Naive thymus-derived CD4-positive, alpha-beta T cell (primary cell): ENCODE results near the gene CPN1. TPM values are rescaled to one million over a fixed set of nuclear protein-coding genes. Genes with fewer than 3 reads are reported as not detected.
A peak's percentile ranks its signal among the peaks of the same experiment; 100 is the strongest.

ENCODE experiments used
- ATAC-seq: fragments of 150-1000 bp; cut with Tn5 transposase; 2 replicates; pipeline ENCODE4 v1.10.0; 2021; ENCODE audit warnings: mild to moderate bottlenecking, moderate library complexity
- CTCF ChIA-PET: fragments of 350-600 bp; sonication (Branson Sonifier 250); formaldehyde crosslinking; loops from one replicate; lab custom pipeline; 2021; ENCODE audit warnings: antibody characterized with exemption; lab: Charles Lee
- POLR2A ChIA-PET: fragments of 350-600 bp; sonication (Branson Sonifier 250); formaldehyde crosslinking; loops from one replicate; lab custom pipeline; 2021; ENCODE audit warnings: antibody characterized with exemption, inconsistent platforms; lab: Charles Lee
- DNase-seq, 9 donors: peaks; one replicate each; pipeline versions ENCODE4 v3.0.0 to v3.0.0-alpha.2; 2020 to 2022; ENCODE audit warnings: mixed read lengths in 1 of 9
- H3K27ac ChIP-seq: one replicate; pipeline ENCODE4 v1.7.0; 2013; ENCODE audit warnings: mild to moderate bottlenecking, low read depth, low read length, moderate library complexity
- H3K27me3 ChIP-seq, 2 donors: one replicate each; pipeline ENCODE4 v1.7.0; 2013; ENCODE audit warnings: low read length in 2 of 2, mild to moderate bottlenecking in 2 of 2, moderate library complexity in 2 of 2; ENCODE audit not compliant: control insufficient read depth in 2 of 2, insufficient read depth in 2 of 2
- H3K36me3 ChIP-seq, 3 experiments: 1 replicate in 2 of 3; 2 replicates in 1 of 3; pipeline ENCODE4 v1.7.0; 2013; ENCODE audit warnings: low read length in 3 of 3, mild to moderate bottlenecking in 3 of 3, moderate library complexity in 1 of 3; ENCODE audit not compliant: insufficient read depth in 3 of 3, control insufficient read depth in 2 of 3
- H3K4me1 ChIP-seq, 2 donors: one replicate each; pipeline ENCODE4 v1.7.0; 2013; ENCODE audit warnings: low read length in 2 of 2, mild to moderate bottlenecking in 2 of 2, moderate library complexity in 1 of 2; ENCODE audit not compliant: control insufficient read depth in 2 of 2, insufficient read depth in 2 of 2
- H3K4me3 ChIP-seq: 2 replicates; pipeline ENCODE4 v1.7.0; 2013; ENCODE audit warnings: mild to moderate bottlenecking, low read length
- H3K9me3 ChIP-seq, 3 experiments: 1 replicate in 2 of 3; 2 replicates in 1 of 3; pipeline ENCODE4 v1.7.0; 2013; ENCODE audit warnings: low read length in 3 of 3; ENCODE audit not compliant: control insufficient read depth in 2 of 3
- H3K27ac Mint-ChIP-seq, 9 donors: one replicate each; pipeline ENCODE4 v1.8.0; 2020 to 2022; ENCODE audit warnings: mixed read lengths in 9 of 9, mild to moderate bottlenecking in 8 of 9, moderate library complexity in 5 of 9, inconsistent platforms in 2 of 9
- H3K27me3 Mint-ChIP-seq, 5 donors: one replicate each; pipeline ENCODE4 v1.8.0; 2021 to 2022; ENCODE audit warnings: mixed read lengths in 5 of 5, mild to moderate bottlenecking in 1 of 5
- H3K36me3 Mint-ChIP-seq, 5 donors: one replicate each; pipeline ENCODE4 v1.8.0; 2020 to 2022; ENCODE audit warnings: mixed read lengths in 5 of 5, mild to moderate bottlenecking in 3 of 5, inconsistent platforms in 1 of 5
- H3K4me1 Mint-ChIP-seq, 7 donors: one replicate each; pipeline ENCODE4 v1.8.0; 2020 to 2022; ENCODE audit warnings: mixed read lengths in 7 of 7, mild to moderate bottlenecking in 3 of 7, inconsistent platforms in 1 of 7
- H3K4me3 Mint-ChIP-seq, 10 donors: one replicate each; pipeline ENCODE4 v1.8.0; 2020 to 2022; ENCODE audit warnings: mild to moderate bottlenecking in 10 of 10, mixed read lengths in 10 of 10, moderate library complexity in 6 of 10, inconsistent platforms in 2 of 10
- H3K9me3 Mint-ChIP-seq, 11 donors: one replicate each; pipeline ENCODE4 v1.8.0; 2020 to 2022; ENCODE audit warnings: mixed read lengths in 11 of 11, mild to moderate bottlenecking in 4 of 11, inconsistent platforms in 1 of 11, moderate library complexity in 1 of 11
- intact Hi-C, 2 donors: fragments of 100-400 bp; cut with micrococcal nuclease; formaldehyde crosslinking; loops; one replicate each; pipeline ENCODE4 v1.15.1; 2023
- polyA plus RNA-seq, 2 donors: library from polyadenylated mRNA; unstranded; fragments of 300-500 nt; fragmentation: Illumina TruSeq; gene quantifications; one replicate each; pipeline ENCODE4 v1.2.3, GENCODE V29; 2021
- total RNA-seq, 6 experiments: library from RNA in 5 of 6; stranded (reverse) in 5 of 6; gene quantifications; 1 replicate in 5 of 6; 2 replicates in 1 of 6; pipeline ENCODE4 v1.2.3 and lab custom pipeline; 2021 to 2026

The CPN1 gene
- total and polyA plus RNA-seq, 7 experiments from 2014 or later: not detected

GRCh38 chr10:99999319-100000108 is 82.2 kb downstream of the CPN1 start:
- no peaks in the 10 kb centered on the region for H3K9me3 Mint-ChIP-seq
- H3K4me3 Mint-ChIP-seq: no peak overlapping the region
- POLR2A ChIA-PET: interaction anchor here (0.6 to 0.7 kb wide), 2 partner anchors 32 to 248 kb away, joined by 3 read pairs; no protein-coding TSS in a partner anchor
- H3K27ac Mint-ChIP-seq: no peak overlapping the region
- no peaks in the 10 kb centered on the region for H3K27me3 Mint-ChIP-seq
- H3K27ac ChIP-seq: no peak overlapping the region
- intact Hi-C loops: loop anchor here in 1 of 2 donors (10.0 kb wide), 1 partner anchor 375 kb away; the partner anchor contains the start of gene SLC25A28
- DNase-seq (no peak), ATAC-seq (no peak)
- CTCF ChIA-PET: interaction anchor here (0.6 to 1.1 kb wide), 2 partner anchors 8 to 49 kb away, joined by 3 read pairs; no protein-coding TSS in a partner anchor
- H3K36me3 Mint-ChIP-seq: peaks cover 0 to 18% (median 4%) of the 10 kb centered on the region in 5 donors
- no peaks in the 10 kb centered on the region for H3K36me3 ChIP-seq
- H3K4me3 ChIP-seq: no peak overlapping the region
- no peaks in the 10 kb centered on the region for H3K27me3 ChIP-seq
- H3K4me1 ChIP-seq: no peaks in the 10 kb centered on the region
- no peaks in the 10 kb centered on the region for H3K9me3 ChIP-seq
- peaks cover 9 to 19% (median 10%) of the 10 kb centered on the region in 7 donors for H3K4me1 Mint-ChIP-seq

- no peaks in the 10 kb centered on the region for H3K9me3 Mint-ChIP-seq
- DNase-seq (no peak), ATAC-seq (no peak)
- H3K36me3 Mint-ChIP-seq: peaks cover 0 to 18% (median 4%) of the 10 kb centered on the region in 5 donors
- H3K4me1 Mint-ChIP-seq: peaks cover 14 to 25% (median 16%) of the 10 kb centered on the region in 7 donors
- H3K27ac ChIP-seq: no peak overlapping the region
- no peak overlapping the region for H3K4me3 Mint-ChIP-seq
- H3K4me1 ChIP-seq: no peaks in the 10 kb centered on the region
- H3K9me3 ChIP-seq: no peaks in the 10 kb centered on the region
- H3K27me3 ChIP-seq: no peaks in the 10 kb centered on the region
- ChIA-PET CTCF (no interaction called here), POLR2A (interaction anchor here (0.6 kb wide), 1 partner anchor 32 kb away, joined by 3 read pairs; no protein-coding TSS in a partner anchor)
- no peak overlapping the region for H3K27ac Mint-ChIP-seq
- no peaks in the 10 kb centered on the region for H3K36me3 ChIP-seq
- no peak overlapping the region for H3K4me3 ChIP-seq
- no peaks in the 10 kb centered on the region for H3K27me3 Mint-ChIP-seq
- intact Hi-C loops: no loop called here
Observed at GRCh38 chr10:99998889-99999288, 82.8 kb downstream of the CPN1 start.

- intact Hi-C loops: no loop called here
- Histone ChIP-seq H3K36me3 (no peaks in the 10 kb centered on the region), H3K27me3 (no peaks in the 10 kb centered on the region), H3K4me3 (no peak overlapping the region), H3K9me3 (no peaks in the 10 kb centered on the region), H3K4me1 (no peaks in the 10 kb centered on the region), H3K27ac (no peak overlapping the region)
- peak overlapping the region in 1 of 9 donors; percentile 2 for H3K27ac Mint-ChIP-seq
- POLR2A ChIA-PET: no interaction called here
- H3K27me3 Mint-ChIP-seq: no peaks in the 10 kb centered on the region
- no peak for DNase-seq
- no peak overlapping the region for H3K4me3 Mint-ChIP-seq
- no peak for ATAC-seq
- H3K36me3 Mint-ChIP-seq: peaks cover 0 to 11% (median 4%) of the 10 kb centered on the region in 5 donors
- CTCF ChIA-PET: interaction anchor here (1.7 kb wide), 1 partner anchor 13 kb away, joined by 3 read pairs; the partner anchor contains the start of gene DNMBP
- no peaks in the 10 kb centered on the region for H3K9me3 Mint-ChIP-seq
- H3K4me1 Mint-ChIP-seq: peaks cover 16 to 27% (median 20%) of the 10 kb centered on the region in 7 donors
Observed at GRCh38 chr10:99996671-99997648, 84.7 kb downstream of the CPN1 start.

- H3K27me3 Mint-ChIP-seq: no peaks in the 10 kb centered on the region
- DNase-seq (no peak), ATAC-seq (no peak)
- Histone ChIP-seq H3K27me3 (no peaks in the 10 kb centered on the region), H3K4me1 (no peaks in the 10 kb centered on the region), H3K27ac (no peak overlapping the region), H3K36me3 (no peaks in the 10 kb centered on the region), H3K4me3 (no peak overlapping the region), H3K9me3 (no peaks in the 10 kb centered on the region)
- H3K4me1 Mint-ChIP-seq: peaks cover 16 to 27% (median 20%) of the 10 kb centered on the region in 7 donors
- peaks cover 0 to 10% (median 4%) of the 10 kb centered on the region in 5 donors for H3K36me3 Mint-ChIP-seq
- no peaks in the 10 kb centered on the region for H3K9me3 Mint-ChIP-seq
- peak overlapping the region in 5 of 9 donors; percentile 2 to 82 (median 33) for H3K27ac Mint-ChIP-seq
- intact Hi-C loops: loop anchor here in 1 of 2 donors (2.0 kb wide), 1 partner anchor 13 kb away; the partner anchor contains the start of gene DNMBP
- POLR2A ChIA-PET: no interaction called here
- no peak overlapping the region for H3K4me3 Mint-ChIP-seq
- CTCF ChIA-PET: interaction anchor here (1.7 kb wide), 1 partner anchor 14 kb away, joined by 3 read pairs; the partner anchor contains the start of gene DNMBP
Observed at GRCh38 chr10:99995713-99996112, 86.0 kb downstream of the CPN1 start.

GRCh38 chr10:99995269-99995668 is 86.4 kb downstream of the CPN1 start:
- Histone ChIP-seq H3K9me3 (no peaks in the 10 kb centered on the region), H3K4me1 (no peaks in the 10 kb centered on the region), H3K36me3 (no peaks in the 10 kb centered on the region), H3K27ac (no peak overlapping the region), H3K27me3 (no peaks in the 10 kb centered on the region), H3K4me3 (no peak overlapping the region)
- peak overlapping the region in 6 of 9 donors; percentile 2 to 82 (median 40) for H3K27ac Mint-ChIP-seq
- intact Hi-C loops: loop anchor here in 1 of 2 donors (2.0 kb wide), 1 partner anchor 14 kb away; the partner anchor contains the start of gene DNMBP
- DNase-seq: no peak
- H3K4me3 Mint-ChIP-seq: peak overlapping the region in 5 of 10 donors; percentile 5 to 75 (median 55)
- ATAC-seq: no peak
- peaks cover 16 to 27% (median 20%) of the 10 kb centered on the region in 7 donors for H3K4me1 Mint-ChIP-seq
- no peaks in the 10 kb centered on the region for H3K9me3 Mint-ChIP-seq
- ChIA-PET CTCF (interaction anchor here (1.7 kb wide), 1 partner anchor 15 kb away, joined by 3 read pairs; the partner anchor contains the start of gene DNMBP), POLR2A (no interaction called here)
- no peaks in the 10 kb centered on the region for H3K27me3 Mint-ChIP-seq
- peaks cover 0 to 10% (median 4%) of the 10 kb centered on the region in 5 donors for H3K36me3 Mint-ChIP-seq

- CTCF ChIA-PET: no interaction called here
- Histone ChIP-seq H3K36me3 (no peaks in the 10 kb centered on the region), H3K9me3 (no peaks in the 10 kb centered on the region), H3K27me3 (no peaks in the 10 kb centered on the region), H3K4me1 (no peaks in the 10 kb centered on the region), H3K27ac (no peak overlapping the region), H3K4me3 (no peak overlapping the region)
- H3K9me3 Mint-ChIP-seq: no peaks in the 10 kb centered on the region
- POLR2A ChIA-PET: no interaction called here
- no peak for DNase-seq
- H3K27me3 Mint-ChIP-seq: no peaks in the 10 kb centered on the region
- H3K4me1 Mint-ChIP-seq: peaks cover 17 to 27% (median 20%) of the 10 kb centered on the region in 7 donors
- peak overlapping the region in 5 of 9 donors; percentile 3 to 84 (median 47) for H3K27ac Mint-ChIP-seq
- intact Hi-C loops: loop anchor here (1.0 to 2.0 kb wide), 2 partner anchors 14 kb away; partner anchors contain the start of gene DNMBP (in 2 of the 2)
- H3K4me3 Mint-ChIP-seq: peak overlapping the region in 5 of 10 donors; percentile 5 to 75 (median 55)
- peaks cover 0 to 10% (median 4%) of the 10 kb centered on the region in 5 donors for H3K36me3 Mint-ChIP-seq
- no peak for ATAC-seq
Observed at GRCh38 chr10:99994801-99995200, 86.9 kb downstream of the CPN1 start.
